Glutamatergic neuron (in vitro differentiated cells): Measurements from ENCODE around the gene KLHDC4. TPM values are rescaled to one million over a fixed set of nuclear protein-coding genes. Genes with fewer than 3 reads are reported as not detected.
A peak's percentile ranks its signal among the peaks of the same experiment; 100 is the strongest.

Experiments
- DNase-seq: peaks from one replicate; pipeline ENCODE4 v3.0.0; 2022
- H3K27ac Mint-ChIP-seq: one replicate; pipeline ENCODE4 v1.8.0; 2020; ENCODE audit warnings: mild to moderate bottlenecking, mixed read lengths, inconsistent platforms; ENCODE audit not compliant: unreplicated experiment
- H3K27me3 Mint-ChIP-seq: one replicate; pipeline ENCODE4 v1.8.0; 2020; ENCODE audit warnings: mild to moderate bottlenecking, moderate library complexity, mixed read lengths, inconsistent platforms; ENCODE audit not compliant: unreplicated experiment
- H3K36me3 Mint-ChIP-seq: one replicate; pipeline ENCODE4 v1.8.0; 2020; ENCODE audit warnings: mild to moderate bottlenecking, mixed read lengths, inconsistent platforms; ENCODE audit not compliant: unreplicated experiment
- H3K4me1 Mint-ChIP-seq: one replicate; pipeline ENCODE4 v1.8.0; 2020; ENCODE audit warnings: mild to moderate bottlenecking, low read depth, mixed read lengths, inconsistent platforms; ENCODE audit not compliant: unreplicated experiment
- H3K4me3 Mint-ChIP-seq: one replicate; pipeline ENCODE4 v1.8.0; 2020; ENCODE audit warnings: mild to moderate bottlenecking, mixed read lengths, inconsistent platforms; ENCODE audit not compliant: unreplicated experiment
- H3K9me3 Mint-ChIP-seq: one replicate; pipeline ENCODE4 v1.8.0; 2020; ENCODE audit warnings: mild to moderate bottlenecking, moderate library complexity, mixed read lengths, inconsistent platforms; ENCODE audit not compliant: unreplicated experiment
- CTCF ChIP-seq: fragments of 200-600 bp; sonication (generic); IDR thresholded peaks from one replicate; pipeline ENCODE4 v1.5.0; 2021; ENCODE audit not compliant: partially characterized antibody, unreplicated experiment
- total RNA-seq: library from RNA; stranded (reverse); fragmentation: NEBNext Ultra II Directional; extraction: Animal tissue kit (Norgen Biotek cat#: 25700); gene quantifications from one replicate; pipeline ENCODE4 v1.2.1, GENCODE V29; 2021; ENCODE audit not compliant: unreplicated experiment

The KLHDC4 gene
- total RNA-seq, 1 donor from 2014 or later = 65.4 TPM

DNA sequence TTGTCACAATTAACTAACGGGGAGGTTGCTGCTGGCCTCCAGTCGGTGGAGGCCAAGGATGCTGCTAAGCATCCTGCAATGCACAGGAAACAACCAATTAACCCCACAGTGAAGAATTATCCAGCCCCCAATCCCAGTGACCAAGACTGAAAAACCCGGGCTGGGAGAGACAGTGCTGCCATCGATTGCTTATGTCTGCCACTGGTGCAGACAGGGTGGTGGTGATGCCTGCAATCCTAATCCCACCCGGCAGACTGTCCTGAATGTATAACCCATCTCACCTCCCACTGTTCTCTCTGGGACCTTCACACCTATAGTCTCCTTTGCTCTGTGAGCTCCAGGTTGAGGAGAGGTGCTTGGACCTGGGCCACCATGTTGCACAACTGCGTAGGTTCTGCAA, 42.3 kb upstream of the KLHDC4 start:
- H3K4me1 Mint-ChIP-seq = peaks cover 7% of the 10 kb centered on the region
- peaks cover 9% of the 10 kb centered on the region for H3K27me3 Mint-ChIP-seq
- H3K27ac Mint-ChIP-seq = peak overlapping the region; percentile 39
- no peak for DNase-seq
- peaks cover 8% of the 10 kb centered on the region for H3K9me3 Mint-ChIP-seq
- no peak overlapping the region for H3K4me3 Mint-ChIP-seq
- TF ChIP-seq CTCF = no peak
- H3K36me3 Mint-ChIP-seq = no peaks in the 10 kb centered on the region

DNA sequence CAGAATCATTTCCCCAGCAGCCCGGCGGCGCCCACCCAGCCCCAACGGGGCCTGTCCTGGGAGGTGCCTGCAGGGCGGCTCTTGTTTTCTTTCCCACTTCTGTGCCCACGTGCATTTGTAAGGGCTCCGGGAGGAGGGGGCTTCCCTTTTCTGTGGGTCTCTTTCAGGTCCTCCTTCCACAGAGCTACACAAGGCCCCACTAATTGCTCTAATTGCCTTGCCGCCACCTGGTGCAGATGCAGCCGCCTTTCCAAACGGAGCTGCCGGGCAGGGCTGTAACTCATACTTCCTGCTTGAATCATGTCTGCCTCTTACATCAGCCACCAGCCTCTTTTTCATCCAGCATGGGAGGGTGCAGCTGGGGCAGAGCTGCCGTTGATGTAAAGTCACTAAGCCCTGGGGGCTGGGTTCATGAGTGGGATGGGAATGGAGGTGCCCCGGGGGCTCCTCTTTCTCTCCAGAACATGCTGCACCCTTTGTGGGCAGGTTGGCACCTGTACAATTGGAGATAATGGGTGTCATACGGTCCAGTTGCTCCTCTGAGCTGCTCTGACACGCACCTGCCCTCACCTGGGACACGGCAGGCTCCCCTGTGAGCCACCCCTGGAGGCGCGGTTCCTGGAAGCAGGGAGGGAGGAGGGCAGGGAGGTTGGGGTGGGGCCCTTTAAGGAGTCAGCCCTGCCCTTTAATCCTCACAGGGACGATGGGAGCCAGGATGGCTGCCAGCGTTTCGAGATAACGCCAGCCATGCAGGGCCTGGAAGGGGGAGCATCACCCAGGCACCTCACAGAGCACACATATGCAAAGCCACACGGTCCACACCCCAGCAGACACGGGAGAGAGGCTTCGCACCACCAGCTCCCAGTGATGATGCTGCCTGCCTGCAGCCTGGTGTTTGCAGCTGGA, 41.1 kb upstream of the KLHDC4 start:
- Mint-ChIP-seq H3K27me3 (peaks cover 9% of the 10 kb centered on the region), H3K36me3 (no peaks in the 10 kb centered on the region), H3K4me3 (peak overlapping the region; percentile 38), H3K4me1 (peaks cover 11% of the 10 kb centered on the region), H3K9me3 (peaks cover 11% of the 10 kb centered on the region), H3K27ac (peak overlapping the region; percentile 95)
- peak; percentile 82 for DNase-seq
- no peak for TF ChIP-seq CTCF

DNA sequence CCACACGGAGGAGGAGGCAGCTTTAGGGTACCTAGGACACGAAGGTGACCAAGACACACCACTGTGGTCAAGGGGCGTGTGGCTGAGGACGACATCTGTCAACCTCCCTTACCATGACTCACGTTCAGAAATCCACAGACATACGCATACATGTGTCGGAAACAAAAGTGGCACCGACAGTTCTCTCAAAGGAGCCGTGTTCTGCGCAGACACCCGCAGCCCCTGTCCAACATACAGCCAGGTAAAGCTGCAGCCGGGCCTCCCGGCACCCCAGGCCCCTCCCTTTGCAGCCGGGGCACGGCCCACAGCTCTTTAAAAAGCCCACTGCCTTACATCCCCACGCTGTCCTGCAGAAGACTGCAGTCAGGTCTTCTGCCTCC, 40.5 kb upstream of the KLHDC4 start:
- peaks cover 11% of the 10 kb centered on the region for H3K4me1 Mint-ChIP-seq
- H3K36me3 Mint-ChIP-seq = no peaks in the 10 kb centered on the region
- DNase-seq = no peak
- no peak overlapping the region for H3K4me3 Mint-ChIP-seq
- peaks cover 11% of the 10 kb centered on the region for H3K9me3 Mint-ChIP-seq
- peaks cover 9% of the 10 kb centered on the region for H3K27me3 Mint-ChIP-seq
- H3K27ac Mint-ChIP-seq = peak overlapping the region; percentile 95
- no peak for TF ChIP-seq CTCF

GRCh38 chr16:87803385-87803784, 37.6 kb upstream of the KLHDC4 start:
- no peak for TF ChIP-seq CTCF
- peaks cover 11% of the 10 kb centered on the region for H3K4me1 Mint-ChIP-seq
- H3K27me3 Mint-ChIP-seq = peaks cover 8% of the 10 kb centered on the region
- H3K4me3 Mint-ChIP-seq = no peak overlapping the region
- H3K27ac Mint-ChIP-seq = no peak overlapping the region
- no peaks in the 10 kb centered on the region for H3K36me3 Mint-ChIP-seq
- no peak for DNase-seq
- peaks cover 11% of the 10 kb centered on the region for H3K9me3 Mint-ChIP-seq

- Mint-ChIP-seq H3K4me1 (peaks cover 11% of the 10 kb centered on the region), H3K9me3 (peaks cover 9% of the 10 kb centered on the region), H3K36me3 (no peaks in the 10 kb centered on the region), H3K27me3 (peaks cover 6% of the 10 kb centered on the region), H3K4me3 (no peak overlapping the region), H3K27ac (peak overlapping the region; percentile 59)
- no peak for TF ChIP-seq CTCF
- no peak for DNase-seq
These were observed 36.9 kb upstream of the KLHDC4 start for GRCh38 chr16:87802670-87803069.
